Measurements from ENCODE around the gene CREB3L2.
A peak's percentile ranks its signal among the peaks of the same experiment; 100 is the strongest.
"Not testable (repeated sequence)": the region's sequence is repeated elsewhere in the genome, so short reads cannot be mapped to it uniquely, and the experiment has no call there.

CREB3L2 gene

GRCh38 chr7:137848095-137848494 is 153.8 kb downstream of the CREB3L2 start:
- no peaks in the 10 kb centered on the region for H3K36me3 Mint-ChIP-seq
- no peaks in the 10 kb centered on the region for H3K9me3 Mint-ChIP-seq (ENCODE audit: low read depth)
- peak overlapping the region; percentile 3 for H3K4me3 Mint-ChIP-seq
- H3K4me1 Mint-ChIP-seq (ENCODE audit: low read depth) = peaks cover 4% of the 10 kb centered on the region
- no peak overlapping the region for H3K27ac Mint-ChIP-seq
- peaks cover 35% of the 10 kb centered on the region for H3K27me3 Mint-ChIP-seq

DNA sequence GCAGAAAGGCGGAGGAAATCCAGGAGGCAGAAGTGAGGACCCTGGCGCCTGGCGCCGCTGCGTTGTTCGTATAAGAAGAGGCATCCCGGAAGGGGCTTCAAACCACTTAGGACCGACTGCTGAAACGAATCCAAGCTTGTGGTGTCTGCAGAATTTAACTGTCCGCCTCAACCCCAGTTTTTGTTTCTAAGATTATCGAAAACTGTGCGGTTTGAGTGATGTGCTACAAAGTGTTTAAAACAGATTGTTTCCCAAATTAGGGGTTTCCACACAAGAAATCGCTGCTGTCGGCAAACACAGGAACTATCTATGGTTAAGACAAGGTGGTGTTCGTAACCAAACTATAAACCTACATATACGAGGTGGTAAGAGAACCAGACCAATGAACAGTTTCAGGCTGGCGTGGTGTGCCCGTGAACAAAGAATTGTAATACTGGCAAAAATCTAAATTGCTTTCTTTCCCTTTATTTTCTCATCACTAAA is 154.3 kb downstream of the CREB3L2 start:
- H3K27ac Mint-ChIP-seq = no peak overlapping the region
- H3K36me3 Mint-ChIP-seq = no peaks in the 10 kb centered on the region
- peaks cover 36% of the 10 kb centered on the region for H3K27me3 Mint-ChIP-seq
- peak overlapping the region; percentile 3 for H3K4me3 Mint-ChIP-seq
- H3K4me1 Mint-ChIP-seq (ENCODE audit: low read depth) = peaks cover 4% of the 10 kb centered on the region
- no peaks in the 10 kb centered on the region for H3K9me3 Mint-ChIP-seq (ENCODE audit: low read depth)

- H3K9me3 Mint-ChIP-seq (ENCODE audit: low read depth) = no peaks in the 10 kb centered on the region
- no peak within 1 kb of the TSS for H3K27ac Mint-ChIP-seq
- H3K27me3 Mint-ChIP-seq = peaks cover 41% of the 10 kb centered on the region
- peaks cover 4% of the 10 kb centered on the region for H3K4me1 Mint-ChIP-seq (ENCODE audit: low read depth)
- no peaks in the 10 kb centered on the region for H3K36me3 Mint-ChIP-seq
- H3K4me3 Mint-ChIP-seq = peak within 1 kb of the TSS; percentile 69
Observed at GRCh38 chr7:137846827-137847567, 154.9 kb downstream of the CREB3L2 start, which contains the start of gene DGKI. TSS of gene DGKI (minus strand) at chr7:137846974.

- H3K27ac Mint-ChIP-seq = no peak overlapping the region
- peaks cover 4% of the 10 kb centered on the region for H3K4me1 Mint-ChIP-seq (ENCODE audit: low read depth)
- peaks cover 46% of the 10 kb centered on the region for H3K27me3 Mint-ChIP-seq
- no peak overlapping the region for H3K4me3 Mint-ChIP-seq
- H3K9me3 Mint-ChIP-seq (ENCODE audit: low read depth) = no peaks in the 10 kb centered on the region
- no peaks in the 10 kb centered on the region for H3K36me3 Mint-ChIP-seq
Observed at GRCh38 chr7:137846549-137846826, 155.4 kb downstream of the CREB3L2 start.

DNA sequence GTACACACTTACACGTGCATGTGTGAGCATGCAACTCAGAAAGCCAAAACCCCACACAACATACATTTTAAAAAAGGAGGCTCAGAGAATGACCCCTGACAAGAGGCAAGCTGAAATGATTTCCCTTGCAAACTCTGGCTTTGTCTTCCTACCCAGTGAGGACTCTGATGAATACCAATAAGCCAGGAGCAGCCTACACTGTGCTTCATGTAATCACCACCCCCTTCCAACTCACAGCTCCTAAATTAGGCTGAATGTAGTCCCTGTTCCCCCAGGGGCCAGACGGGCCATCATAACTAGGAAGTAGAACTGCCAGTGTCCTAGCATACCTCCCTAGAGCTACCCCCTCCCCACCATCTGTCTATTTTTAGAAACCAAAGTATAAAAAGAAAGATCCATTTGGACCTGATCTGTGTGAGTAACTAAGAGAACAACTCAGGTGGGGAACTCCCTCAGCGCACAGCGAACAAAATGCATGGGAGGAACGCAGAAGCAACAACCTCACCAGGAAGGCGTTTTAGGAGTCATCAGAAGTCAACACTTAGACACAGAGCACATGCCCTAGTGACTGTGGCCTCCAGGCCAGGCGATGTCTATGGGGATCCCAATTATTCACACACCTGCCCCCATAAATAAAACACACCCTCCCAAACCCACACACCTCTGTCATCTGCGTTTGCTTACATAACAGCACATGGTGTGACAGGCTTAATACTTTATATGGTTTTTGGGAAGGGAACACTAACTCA is 157.0 kb downstream of the CREB3L2 start:
- peaks cover 4% of the 10 kb centered on the region for H3K4me1 Mint-ChIP-seq (ENCODE audit: low read depth)
- no peak overlapping the region for H3K4me3 Mint-ChIP-seq
- peaks cover 50% of the 10 kb centered on the region for H3K27me3 Mint-ChIP-seq
- no peak overlapping the region for H3K27ac Mint-ChIP-seq
- no peaks in the 10 kb centered on the region for H3K9me3 Mint-ChIP-seq (ENCODE audit: low read depth)
- H3K36me3 Mint-ChIP-seq = no peaks in the 10 kb centered on the region

DNA sequence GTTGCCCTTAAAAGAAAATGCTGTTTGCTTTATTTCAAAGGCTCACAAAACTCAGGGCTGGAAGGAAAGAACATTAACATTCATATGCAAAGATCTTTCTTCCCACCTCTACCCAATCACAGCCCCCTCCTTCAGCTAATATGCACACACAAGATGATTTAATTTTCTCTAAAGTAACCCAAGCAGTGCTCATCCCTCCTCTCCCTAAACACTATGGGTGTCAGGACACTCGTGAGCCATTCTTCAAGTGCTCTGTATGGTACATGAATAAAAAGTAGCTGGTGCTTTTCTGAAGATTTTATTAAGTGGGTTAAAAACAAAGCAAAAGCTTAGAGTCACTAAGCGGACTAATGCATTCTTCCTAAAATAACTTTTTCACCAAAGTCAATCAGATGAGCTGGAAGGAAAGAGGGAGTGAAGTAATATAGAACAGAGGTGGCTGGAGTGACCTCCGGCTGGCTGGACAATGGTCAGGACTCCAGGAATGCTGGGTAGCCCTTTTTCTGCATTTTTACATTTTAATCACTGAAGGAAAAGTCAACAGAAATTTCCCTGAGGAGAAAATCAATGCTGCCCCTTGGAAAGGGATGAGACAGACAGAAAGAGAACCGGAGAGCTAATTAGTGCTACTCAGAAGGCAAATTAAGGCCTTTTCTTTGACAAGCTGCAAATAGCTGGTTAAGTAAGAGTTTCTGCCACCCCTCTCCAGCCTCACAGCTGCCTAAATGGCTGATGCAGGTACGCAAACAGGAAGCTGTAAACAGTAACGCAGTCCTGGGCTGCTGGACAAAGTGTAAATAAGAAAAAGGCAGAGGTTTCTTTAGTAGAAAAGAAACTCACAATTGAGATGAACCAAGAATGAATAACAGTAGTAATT is 161.7 kb downstream of the CREB3L2 start:
- H3K36me3 Mint-ChIP-seq = no peaks in the 10 kb centered on the region
- no peaks in the 10 kb centered on the region for H3K9me3 Mint-ChIP-seq (ENCODE audit: low read depth)
- H3K27ac Mint-ChIP-seq = no peak overlapping the region

DNA sequence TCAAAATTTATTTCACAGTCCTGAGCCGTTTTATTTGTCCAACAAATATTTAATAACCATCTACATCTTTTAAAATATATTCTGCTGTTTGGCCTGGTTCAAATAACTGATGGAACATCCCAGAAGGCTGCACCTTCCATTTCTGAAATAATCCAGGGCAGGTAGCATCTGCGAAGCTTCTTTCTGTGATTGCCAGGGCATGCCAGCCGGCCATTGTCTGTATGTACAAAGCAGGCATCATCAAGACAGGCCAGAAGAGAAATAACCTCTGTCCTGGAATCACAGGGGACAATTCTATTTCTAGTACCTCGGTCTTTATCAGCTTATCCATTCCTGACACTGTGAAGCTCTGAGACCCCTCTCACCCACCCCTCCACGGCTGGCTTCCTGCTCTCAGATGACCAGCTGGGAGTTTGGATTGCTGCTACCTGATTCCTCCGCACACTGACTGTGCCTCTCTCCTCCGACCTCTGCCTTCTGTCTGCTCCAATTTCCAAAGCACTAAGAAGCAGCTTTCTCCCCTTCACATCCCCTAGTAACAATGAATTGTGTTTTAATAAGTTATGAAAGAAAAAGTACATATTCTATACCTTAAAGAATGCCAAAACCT is 163.1 kb downstream of the CREB3L2 start:
- Mint-ChIP-seq H3K4me3 (no peak overlapping the region), H3K27ac (no peak overlapping the region), H3K27me3 (peaks cover 46% of the 10 kb centered on the region)

More for the DNA sequence above, 161.7 kb downstream of the CREB3L2 start:
- peaks cover 56% of the 10 kb centered on the region for H3K27me3 Mint-ChIP-seq
- H3K4me3 Mint-ChIP-seq = no peak overlapping the region
- no peaks in the 10 kb centered on the region for H3K4me1 Mint-ChIP-seq (ENCODE audit: low read depth)

DNA sequence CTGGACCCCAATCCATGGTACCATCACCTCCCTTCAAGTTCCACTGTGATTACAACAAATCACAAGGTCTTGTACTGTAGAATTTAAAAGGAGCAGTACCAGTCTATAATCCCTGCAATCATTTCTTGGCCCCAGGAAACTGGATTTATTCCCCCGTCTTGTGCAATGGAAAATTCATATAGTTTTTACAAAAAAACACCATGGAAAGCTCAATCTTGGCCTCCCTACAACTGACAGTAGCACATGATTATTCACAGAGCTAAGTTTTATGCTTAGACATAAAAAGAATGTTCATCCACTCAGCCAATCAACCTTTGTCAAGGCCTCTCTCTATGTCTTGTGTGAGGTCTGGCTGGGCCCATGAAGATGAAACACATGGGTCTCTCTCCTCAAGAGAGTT is 165.3 kb downstream of the CREB3L2 start:
- H3K9me3 Mint-ChIP-seq (ENCODE audit: low read depth) = peaks cover 6% of the 10 kb centered on the region
- no peak overlapping the region for H3K4me3 Mint-ChIP-seq
- H3K27ac Mint-ChIP-seq = no peak overlapping the region
- peaks cover 4% of the 10 kb centered on the region for H3K36me3 Mint-ChIP-seq
- H3K27me3 Mint-ChIP-seq = peaks cover 36% of the 10 kb centered on the region
- no peaks in the 10 kb centered on the region for H3K4me1 Mint-ChIP-seq (ENCODE audit: low read depth)

More for the DNA sequence above, 163.1 kb downstream of the CREB3L2 start:
- Mint-ChIP-seq H3K4me1 (ENCODE audit: low read depth) (no peaks in the 10 kb centered on the region), H3K36me3 (no peaks in the 10 kb centered on the region), H3K9me3 (ENCODE audit: low read depth) (no peaks in the 10 kb centered on the region)

DNA sequence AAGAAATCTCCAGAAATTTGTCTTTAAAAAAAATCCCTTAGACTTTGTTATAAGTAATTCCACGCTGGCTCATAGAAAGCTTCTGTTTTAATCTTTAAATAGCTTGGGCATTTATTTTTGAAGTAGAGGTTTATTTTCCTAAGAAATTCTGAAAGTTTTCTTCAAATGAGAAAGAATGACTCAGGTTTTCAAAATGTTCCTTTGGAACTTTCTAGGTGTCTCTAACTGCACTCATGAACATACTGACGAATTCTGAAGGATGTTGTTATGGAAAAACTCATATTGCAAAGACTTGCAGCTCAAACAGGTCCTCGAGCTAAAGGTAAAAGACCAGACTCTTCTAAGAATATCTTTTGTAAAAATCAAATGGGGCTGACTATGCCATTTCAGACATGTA is 165.8 kb downstream of the CREB3L2 start:
- H3K36me3 Mint-ChIP-seq = peaks cover 4% of the 10 kb centered on the region
- no peak overlapping the region for H3K27ac Mint-ChIP-seq
- H3K4me3 Mint-ChIP-seq = no peak overlapping the region
- H3K4me1 Mint-ChIP-seq (ENCODE audit: low read depth) = no peaks in the 10 kb centered on the region
- peaks cover 7% of the 10 kb centered on the region for H3K9me3 Mint-ChIP-seq (ENCODE audit: low read depth)
- peaks cover 33% of the 10 kb centered on the region for H3K27me3 Mint-ChIP-seq

GRCh38 chr7:137835486-137836112 is 166.3 kb downstream of the CREB3L2 start:
- Mint-ChIP-seq H3K9me3 (ENCODE audit: low read depth) (peaks cover 9% of the 10 kb centered on the region), H3K4me1 (ENCODE audit: low read depth) (no peaks in the 10 kb centered on the region), H3K36me3 (peaks cover 4% of the 10 kb centered on the region), H3K27ac (no peak overlapping the region), H3K4me3 (no peak overlapping the region), H3K27me3 (peaks cover 33% of the 10 kb centered on the region)

DNA sequence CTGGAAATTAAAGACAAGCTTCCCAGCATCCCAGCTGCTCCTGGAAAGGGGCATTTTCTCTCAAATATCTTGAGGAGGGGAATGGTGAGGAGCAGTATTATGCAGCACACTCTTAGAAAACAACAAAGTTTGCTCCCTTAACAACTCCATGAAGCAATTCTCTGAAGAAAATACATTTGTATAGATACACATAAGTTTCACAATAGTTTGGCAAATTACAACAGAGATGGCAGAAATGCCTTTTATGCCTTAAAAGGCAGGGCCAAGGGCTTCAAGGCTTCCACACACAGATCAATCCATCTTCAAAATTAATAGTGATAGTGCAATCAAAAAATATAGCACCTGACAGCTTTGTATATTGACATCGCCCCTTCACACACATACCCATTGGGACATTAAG is 167.3 kb downstream of the CREB3L2 start:
- Mint-ChIP-seq H3K27me3 (peaks cover 30% of the 10 kb centered on the region), H3K27ac (no peak overlapping the region), H3K4me1 (ENCODE audit: low read depth) (no peaks in the 10 kb centered on the region), H3K36me3 (peaks cover 4% of the 10 kb centered on the region), H3K9me3 (ENCODE audit: low read depth) (peaks cover 9% of the 10 kb centered on the region), H3K4me3 (no peak overlapping the region)

- not testable (repeated sequence) for H3K9me3 Mint-ChIP-seq (ENCODE audit: low read depth); H3K4me1 Mint-ChIP-seq (ENCODE audit: low read depth); H3K36me3 Mint-ChIP-seq; H3K27ac Mint-ChIP-seq; H3K4me3 Mint-ChIP-seq
- H3K27me3 Mint-ChIP-seq = peaks cover 25% of the 10 kb centered on the region
Observed at GRCh38 chr7:137832990-137833389, 168.9 kb downstream of the CREB3L2 start.

DNA sequence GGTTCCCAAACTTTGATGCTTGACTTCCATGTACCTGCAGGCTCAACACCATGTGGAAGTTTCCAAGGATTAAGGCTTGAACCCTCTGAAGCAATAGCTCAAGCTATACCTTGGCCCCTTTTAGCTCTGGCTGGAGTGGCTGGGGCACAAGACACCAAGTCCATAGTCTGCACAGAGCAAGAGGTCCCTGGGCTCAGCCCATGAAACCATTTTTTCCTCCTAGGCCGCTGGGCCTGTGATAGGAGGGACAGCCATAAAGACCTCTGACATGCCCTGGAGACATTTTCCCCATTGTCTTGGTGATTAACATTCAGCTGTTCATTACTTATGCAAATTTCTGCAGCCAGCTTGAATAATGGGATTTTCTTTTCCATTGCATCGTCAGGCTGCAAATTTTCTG is 169.5 kb downstream of the CREB3L2 start:
- Mint-ChIP-seq H3K4me3 (no peak overlapping the region), H3K36me3 (peaks cover 4% of the 10 kb centered on the region), H3K9me3 (ENCODE audit: low read depth) (peaks cover 9% of the 10 kb centered on the region), H3K27me3 (peaks cover 25% of the 10 kb centered on the region), H3K4me1 (ENCODE audit: low read depth) (no peaks in the 10 kb centered on the region), H3K27ac (no peak overlapping the region)

DNA sequence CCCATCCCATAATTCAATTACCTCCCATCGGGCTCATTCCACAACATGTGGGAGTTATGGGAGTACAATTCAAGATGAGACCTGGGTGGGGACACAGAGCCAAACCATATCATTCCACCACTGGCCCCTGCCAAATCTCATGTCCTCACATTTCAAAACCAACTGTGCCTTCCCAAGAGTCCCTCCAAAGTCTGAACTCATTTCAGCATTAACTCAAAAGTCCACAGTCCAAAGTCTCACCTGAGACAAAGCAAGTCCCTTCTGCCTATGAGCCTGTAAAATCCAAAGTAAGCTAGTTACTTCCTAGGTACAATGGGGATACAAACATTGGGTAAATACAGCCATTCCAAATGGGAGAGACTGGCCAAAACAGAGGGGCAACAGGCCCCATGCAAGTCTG is 170.3 kb downstream of the CREB3L2 start:
- not testable (repeated sequence) for H3K4me3 Mint-ChIP-seq; H3K36me3 Mint-ChIP-seq; H3K4me1 Mint-ChIP-seq (ENCODE audit: low read depth); H3K27ac Mint-ChIP-seq; H3K9me3 Mint-ChIP-seq (ENCODE audit: low read depth)
- peaks cover 20% of the 10 kb centered on the region for H3K27me3 Mint-ChIP-seq
